Measurements from ENCODE around the gene MCRS1.

- TF ChIP-seq CTCF (IDR thresholded peaks at IDR 0.05; ENCODE audit: extremely low read depth in 1 of 2, insufficient read depth in 1 of 2, low read depth in 1 of 2, low read length in 2 of 2) (no peak), POLR2A (IDR thresholded peaks at IDR 0.05; ENCODE audit: low read depth, low read length) (no peak), JUN (IDR thresholded peaks at IDR 0.05; ENCODE audit: borderline replicate concordance, insufficient read depth, insufficient read length, low read depth) (no peak), POLR2AphosphoS5 (IDR thresholded peaks at IDR 0.05; ENCODE audit: insufficient read depth, low read depth, low read length) (no peak), MAX (IDR thresholded peaks at IDR 0.05; ENCODE audit: insufficient read depth, insufficient read length) (no peak), EZH2 (IDR thresholded peaks at IDR 0.05; ENCODE audit: borderline replicate concordance, low read depth, low read length, severe bottlenecking) (no peak)
Measured at GRCh38 chr12:49535921-49536525, 31.9 kb downstream of the MCRS1 start.
